GM18861 (cell line): Measurements from ENCODE around the gene CACNB3.

Experiments
- ATAC-seq: cut with Tn5 transposase; IDR thresholded peaks from one replicate; pipeline ENCODE4 v1.9.1; 2021; ENCODE audit not compliant: unreplicated experiment

CACNB3 gene

DNA sequence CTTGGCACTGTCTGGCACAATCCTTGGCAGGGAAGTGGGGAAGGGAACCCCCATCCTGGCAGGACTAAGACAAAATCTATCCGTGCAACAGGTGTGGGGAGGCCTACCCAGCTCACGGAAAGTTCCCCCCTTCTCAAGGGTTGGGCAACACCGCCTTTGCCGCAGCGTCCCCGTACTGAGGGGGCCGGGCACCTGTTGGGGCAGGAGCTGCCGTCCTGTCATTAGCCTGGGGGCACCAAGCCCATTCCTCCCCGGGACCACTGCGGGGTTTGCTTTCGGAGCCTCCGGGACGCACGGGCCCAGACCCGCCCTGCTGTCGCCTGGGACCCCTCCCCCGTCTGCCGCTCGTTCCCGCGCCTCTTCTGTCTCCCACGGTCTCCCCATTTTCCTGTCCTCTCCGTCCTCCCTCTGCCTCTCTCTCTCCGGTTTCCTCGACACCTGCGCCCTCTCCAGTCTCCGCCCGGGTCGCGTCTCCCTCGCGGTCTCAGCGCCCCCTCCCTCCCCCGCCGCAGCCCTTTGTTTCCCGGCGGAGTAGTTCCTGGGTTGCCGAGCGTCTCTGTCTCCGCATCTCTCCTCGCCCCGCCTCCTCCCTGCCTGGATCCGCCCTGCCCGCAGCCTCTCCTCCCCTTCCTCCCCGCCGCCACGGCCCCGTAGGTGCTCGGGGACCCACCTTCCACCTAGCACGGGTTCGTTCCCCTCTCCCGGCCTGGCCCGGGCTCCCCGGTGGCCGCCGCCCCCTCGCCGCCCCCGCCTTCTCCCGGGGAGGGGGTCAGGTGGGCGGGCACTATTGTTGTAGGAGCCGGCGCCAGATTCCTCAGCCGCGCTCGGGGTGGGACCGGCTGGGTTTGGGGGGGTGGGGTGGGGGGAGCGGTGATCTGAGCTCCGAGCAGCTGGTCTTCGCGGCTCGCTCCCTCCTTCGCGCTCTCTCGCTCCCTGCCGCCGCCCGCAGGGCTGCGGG is at the start of gene CACNB3:
CACNB3 (plus strand) TSS at position 624 of the 958 bp plus-strand sequence. CDS start 434 bp downstream, outside the sequence.
- ATAC-seq = no peak

DNA sequence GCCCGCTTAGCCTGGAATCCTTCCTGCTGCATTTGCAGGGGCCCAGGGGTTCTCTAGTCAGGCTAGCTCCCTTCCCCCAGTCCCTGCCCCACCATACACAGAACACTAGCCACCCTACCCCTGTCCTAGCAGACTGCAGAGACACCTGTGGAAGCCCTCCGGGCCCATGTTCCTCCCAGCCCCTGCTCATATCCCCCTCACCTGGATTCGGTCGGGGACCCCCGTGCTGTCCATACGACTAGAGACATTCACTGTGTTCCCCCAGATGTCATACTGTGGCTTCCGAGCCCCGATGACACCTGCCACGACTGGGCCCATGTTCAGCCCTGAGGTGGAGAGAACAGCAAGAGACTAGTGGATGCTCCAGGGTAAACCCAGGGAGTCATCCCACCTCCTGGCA is 49.6 kb upstream of the CACNB3 start:
- ATAC-seq = no peak

DNA sequence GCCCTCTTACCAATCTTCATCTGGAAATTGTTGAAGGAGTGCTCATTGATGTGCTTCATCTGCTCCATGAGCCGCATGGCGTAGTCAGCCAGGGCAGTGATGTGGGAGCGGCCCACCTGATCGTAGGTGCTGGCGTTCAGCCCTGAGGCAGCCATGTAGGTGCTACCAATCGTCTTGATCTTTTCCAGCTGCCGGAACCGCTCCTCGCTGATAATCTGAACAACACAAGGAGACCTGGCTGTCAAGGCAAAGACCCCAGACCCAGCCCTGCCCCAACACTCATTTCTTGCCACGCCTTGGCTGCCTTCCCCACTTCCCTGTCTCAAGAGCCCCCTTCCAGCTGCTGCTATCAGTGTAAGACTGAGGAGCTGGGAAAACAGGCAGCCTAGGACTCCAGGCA is 47.5 kb upstream of the CACNB3 start:
- no peak for ATAC-seq

DNA sequence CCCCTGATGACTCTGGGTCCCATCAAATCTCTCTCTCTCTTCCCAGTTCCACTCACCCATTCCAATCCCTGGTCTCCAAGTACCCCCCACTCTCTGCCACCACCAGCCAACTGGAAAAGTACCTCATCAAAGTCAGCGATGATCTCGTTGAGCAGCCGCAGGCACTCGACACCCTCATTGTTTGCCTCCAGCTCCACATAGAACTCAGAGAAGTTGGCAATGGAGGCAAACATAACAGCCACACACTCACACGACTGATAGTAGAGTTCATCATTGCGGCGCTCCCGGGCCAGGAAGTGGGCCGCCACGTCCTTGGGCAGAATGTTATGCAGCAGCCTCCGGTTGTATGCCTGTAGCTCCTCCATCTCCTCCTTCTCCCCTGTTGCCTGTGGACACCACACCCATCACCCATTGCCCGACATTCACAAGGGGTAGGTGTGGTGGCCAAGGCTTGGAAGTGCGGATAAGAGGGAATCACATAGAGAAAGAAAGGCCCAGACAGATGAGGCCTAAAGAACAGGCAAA is 46.6 kb upstream of the CACNB3 start:
- no peak for ATAC-seq

DNA sequence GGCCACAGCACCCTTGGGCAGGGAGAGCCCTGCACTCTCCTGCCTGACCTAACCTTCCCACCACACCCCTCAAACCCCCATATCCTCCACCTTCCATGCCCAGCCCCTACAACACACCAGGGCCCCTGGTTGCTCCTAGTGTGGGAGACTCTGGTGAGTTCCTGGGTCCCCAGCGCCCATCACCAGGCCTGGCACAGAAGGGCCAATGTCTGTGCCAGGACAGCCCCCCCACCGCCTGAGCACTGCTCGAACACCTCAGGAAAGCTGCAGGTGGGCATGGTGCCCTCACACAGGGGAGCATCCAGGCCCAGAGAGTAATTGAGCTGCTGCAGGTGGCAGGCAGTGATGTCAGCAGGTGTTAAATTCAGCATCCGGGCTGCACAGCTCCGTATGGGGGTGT is 44.6 kb upstream of the CACNB3 start:
- no peak for ATAC-seq

DNA sequence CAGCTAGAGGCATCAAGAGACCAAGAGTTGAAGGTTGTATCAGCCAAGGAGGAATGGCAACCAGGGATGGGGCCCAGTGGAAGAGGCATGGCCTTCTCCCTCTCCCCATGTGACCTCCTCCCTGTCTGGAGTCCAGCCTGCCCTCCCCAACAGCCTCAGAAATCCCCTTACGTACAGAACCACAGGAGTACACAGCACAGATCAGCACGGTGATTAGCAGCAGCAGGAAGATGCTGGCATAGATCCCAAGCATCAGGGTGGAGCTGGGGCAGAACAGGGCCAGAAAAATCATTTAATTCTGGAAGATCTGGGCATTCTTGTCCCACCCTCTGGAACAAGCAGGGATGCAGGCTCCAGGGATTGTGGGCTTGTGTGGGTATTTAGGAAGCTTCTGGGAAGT is 43.8 kb upstream of the CACNB3 start:
- ATAC-seq = no peak

DNA sequence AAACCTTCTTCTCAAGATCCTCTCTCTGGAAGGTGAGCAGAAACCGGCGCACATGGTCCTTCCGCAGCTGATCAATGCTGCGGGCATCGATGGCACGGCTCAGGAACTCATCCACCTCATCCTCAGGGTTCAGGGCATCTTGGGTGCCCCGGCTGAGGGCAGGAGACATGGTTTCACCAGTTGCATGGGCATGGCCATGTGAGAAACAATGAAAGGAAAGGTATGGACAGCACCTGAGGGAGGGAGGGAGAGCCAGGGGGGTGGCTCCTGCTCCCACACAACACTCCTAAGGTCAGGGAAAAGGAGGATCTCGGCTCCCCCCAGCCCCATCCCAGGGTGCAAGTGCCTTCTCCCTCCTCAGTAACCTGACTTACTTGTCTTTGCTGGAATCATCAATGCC is 43.0 kb upstream of the CACNB3 start:
- ATAC-seq = no peak

DNA sequence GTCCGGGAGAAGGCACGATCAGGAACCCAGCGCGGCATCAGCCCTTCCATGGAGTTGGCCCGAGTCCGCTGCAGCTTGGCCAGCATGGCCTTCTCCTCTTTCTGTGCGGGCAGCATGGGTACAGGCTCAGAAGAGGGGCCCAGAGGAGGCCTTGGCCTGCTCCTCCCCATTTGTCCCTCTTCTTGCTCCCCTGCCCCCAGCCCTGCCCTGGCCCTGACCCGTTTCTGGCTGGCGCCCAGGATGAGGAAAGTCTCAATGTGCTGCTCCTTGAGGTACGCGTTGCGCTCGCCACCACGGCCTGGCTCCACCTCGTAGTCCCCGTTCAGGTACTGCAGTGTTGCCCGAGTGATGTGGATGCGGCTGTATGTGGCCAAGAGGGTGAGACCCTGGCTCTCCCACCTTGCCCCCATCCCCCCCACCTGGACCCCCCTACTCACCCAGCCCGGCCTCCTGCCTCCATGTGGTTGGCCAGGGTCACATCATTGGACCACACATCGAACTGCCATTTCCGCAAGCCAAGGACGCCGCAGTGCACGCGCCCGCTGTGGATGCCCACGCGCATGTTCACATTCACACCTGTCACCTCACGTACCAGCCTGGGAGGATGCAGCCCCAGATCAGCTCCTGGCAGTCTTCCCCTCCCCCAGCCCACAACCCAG is 42.2 kb upstream of the CACNB3 start:
- no peak for ATAC-seq

DNA sequence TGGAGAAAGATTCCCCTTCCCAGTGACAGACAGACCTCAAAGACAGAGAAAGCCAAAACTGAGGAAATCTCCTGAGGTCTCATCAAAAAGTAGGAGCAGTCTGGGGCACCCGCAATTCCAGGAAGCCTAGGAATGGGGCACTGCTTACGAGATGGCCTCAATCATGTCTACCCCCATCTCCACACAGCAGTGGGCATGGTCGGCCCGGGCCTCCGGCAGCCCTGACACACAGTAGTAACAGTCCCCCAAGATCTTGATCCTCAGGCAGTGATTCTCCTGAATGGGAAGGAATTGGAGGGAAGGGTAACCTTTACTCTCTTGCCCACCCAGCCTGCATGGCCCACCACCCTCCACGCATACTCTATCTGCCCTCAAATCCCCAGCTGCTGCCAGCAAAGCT is 41.3 kb upstream of the CACNB3 start:
- no peak for ATAC-seq

DNA sequence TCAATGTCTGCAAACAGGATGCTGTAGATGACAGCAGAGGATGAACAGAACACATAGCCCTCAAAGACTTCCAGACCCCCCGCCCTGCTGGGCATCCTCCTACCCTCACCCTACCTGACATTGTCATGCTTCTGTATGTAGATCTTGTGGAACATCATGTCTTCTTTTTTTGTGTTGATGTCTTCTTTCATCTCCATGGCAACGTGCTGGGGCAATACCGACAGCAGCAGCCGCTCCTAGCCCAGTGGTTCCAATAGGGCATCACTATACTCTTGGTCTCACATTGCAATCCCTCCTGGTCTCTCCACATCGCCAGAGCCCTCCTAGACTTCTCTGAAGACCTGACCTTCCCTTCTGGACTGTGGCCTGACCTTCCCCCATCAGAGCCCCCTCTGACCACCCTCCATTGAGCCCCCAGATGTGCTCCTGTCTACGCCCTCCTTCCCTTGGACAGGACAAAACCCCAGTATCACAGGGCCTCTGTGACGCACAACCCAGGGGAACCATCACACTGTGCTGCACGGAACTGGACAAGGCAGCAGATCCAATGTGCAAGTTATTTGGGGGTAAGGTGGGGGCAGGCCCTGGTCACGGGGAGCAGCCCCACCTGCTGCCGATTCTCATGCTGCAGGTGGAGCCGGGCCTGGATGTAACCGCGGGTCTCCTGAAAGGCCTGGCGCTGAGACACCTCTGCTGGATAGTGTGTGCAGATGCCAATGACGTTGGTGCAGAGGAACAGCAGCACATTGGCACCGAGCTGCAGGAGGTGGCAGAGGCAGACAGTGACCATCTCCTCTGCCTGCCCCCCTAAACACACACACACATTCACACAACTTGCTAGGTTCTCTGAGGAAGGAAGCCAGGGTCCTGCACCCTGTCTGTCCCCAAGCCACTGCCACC is 40.5 kb upstream of the CACNB3 start:
- ATAC-seq = no peak

DNA sequence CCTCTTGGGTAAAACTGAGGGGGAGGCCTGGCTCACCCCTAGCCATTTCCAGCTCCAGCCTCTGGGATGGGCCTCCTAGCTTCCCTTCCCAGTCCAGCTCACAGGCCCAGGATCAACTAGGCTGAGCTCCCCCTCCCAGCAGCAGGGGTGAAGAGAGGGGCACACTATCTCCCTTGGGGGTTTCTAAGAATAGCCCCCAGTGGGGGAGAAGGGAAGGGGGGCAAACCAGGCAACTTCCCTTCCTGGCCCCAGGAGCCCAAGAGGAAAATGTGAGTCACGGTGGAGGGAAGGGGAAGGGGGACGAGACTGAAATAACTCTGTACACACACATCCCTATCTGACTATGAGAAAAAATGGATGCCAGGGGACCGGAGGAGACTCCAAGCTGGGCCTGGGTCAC is 38.4 kb upstream of the CACNB3 start:
- no peak for ATAC-seq

DNA sequence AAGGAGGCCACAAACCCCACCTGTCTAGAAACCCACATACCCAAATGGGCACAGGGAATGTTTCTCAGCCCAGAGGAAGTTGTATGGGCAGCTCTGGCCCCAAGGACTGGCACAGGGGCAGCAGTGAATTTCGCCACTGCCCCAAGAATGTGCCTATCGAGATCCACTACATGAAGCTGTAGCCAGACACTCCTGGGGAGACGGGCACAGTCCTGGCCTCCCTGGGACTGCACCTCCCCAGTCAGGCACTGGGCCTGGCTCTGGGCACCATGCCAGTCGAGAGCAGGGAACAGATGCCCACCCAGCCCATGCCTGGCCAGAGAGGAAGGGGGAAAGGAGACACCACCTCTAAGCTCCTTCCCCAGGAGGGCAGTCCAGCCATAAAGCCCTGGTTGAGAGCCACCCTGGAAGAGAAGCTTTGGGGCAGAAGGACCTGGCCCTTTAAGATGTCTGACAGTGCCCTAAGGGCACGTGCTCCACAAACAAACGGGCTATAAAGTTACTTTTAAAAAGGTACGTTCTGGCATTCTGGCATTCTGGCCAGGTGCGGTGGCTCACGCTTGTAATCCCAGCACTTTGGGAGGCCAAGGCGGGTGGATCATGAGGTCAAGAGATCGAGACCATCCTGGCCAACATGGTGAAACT is 37.8 kb upstream of the CACNB3 start:
- ATAC-seq = no peak

DNA sequence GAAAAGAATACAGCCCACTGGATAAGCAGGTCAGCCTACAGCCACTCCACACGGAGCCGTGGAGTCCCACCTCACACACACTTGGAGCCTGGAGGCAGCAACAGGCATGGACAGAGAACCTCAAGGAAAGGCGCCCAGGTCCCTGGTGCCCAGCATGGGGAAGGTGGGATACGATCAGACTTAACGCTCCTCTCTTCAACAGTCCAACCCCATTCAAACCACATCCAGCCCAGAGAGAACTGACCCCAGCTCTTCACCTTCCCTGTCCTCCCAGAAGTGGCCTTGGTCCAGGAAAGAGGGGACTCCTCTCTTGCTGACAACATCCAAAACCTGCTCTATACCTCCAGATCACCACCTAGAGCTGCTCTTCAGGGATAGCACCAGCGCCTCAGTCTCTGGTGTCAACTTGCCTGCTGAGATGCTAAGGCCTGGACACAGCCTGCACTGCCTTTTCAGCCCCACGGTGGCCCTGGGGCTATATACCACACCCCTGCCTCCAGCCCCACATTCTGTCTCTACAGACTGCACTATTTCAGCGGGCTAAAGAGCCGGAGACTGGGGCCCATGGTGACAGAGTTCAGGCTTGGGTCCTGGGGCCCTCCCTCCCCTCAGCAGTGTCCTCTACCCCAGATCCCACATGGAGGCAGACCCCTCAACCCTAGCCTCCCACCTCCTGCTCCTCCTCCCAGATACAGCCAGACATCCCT is 36.4 kb upstream of the CACNB3 start:
- no peak for ATAC-seq

DNA sequence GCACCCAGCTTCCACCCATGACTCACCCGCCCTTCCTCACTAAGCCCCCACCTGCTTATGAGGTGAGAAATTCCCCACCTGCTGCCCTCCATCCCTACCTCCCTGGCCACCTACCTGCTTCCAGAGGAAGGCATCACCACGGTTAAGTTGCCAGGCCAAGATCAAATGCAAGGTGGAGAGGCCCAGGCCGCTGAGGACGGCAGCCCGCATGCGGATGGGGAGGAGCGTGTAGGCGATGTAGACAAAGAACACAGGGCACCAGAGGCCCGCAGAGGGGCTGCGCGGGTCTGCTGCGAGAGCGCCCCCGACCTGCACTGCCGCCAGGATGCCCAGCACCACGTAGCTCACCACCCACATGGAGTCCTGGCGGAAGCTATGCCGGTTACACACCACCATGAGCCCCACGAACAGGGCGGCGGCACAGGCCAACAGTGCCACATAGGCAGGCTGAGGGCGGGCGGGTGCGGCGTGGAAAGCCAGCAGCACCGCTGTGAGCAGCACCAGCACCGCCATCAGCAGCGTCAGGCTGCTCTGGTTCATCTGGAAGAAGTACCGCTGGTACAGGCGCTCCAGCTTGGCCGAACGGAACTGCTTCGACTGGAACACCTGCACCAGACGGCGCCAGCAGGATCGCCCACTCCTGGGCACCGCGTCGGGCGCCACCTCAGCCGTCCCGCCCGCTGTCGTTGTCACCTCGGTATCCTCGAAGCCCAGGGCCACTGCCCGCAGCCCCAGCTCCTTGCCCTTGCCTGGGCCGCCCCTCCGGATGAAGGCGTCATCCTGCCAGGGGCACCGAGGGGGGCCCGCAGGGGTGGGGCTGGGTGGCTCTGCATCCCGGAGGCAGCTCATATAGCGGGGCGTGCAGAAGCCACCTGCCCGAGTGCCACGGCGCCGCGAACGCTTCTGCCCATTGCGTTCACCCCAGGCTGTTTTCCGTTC is 35.6 kb upstream of the CACNB3 start:
- no peak for ATAC-seq

DNA sequence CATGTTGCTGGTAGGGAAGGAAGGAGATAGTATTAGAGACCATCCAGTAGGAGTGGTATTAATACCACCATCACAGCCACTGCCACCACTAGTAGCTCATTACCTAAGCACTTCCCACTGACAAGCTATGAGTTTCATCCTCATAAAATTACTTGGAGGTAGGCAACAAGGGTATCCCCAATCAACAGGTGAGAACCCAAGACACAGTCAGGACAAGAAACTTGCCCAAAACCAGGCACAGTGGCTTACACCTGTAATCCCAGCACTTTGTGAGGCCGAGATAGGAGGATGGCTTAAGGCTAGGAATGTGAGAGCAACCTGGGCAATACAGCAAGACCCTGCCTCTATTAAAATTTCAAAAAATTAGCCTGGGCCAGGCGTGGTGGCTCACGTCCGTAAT is 34.9 kb upstream of the CACNB3 start:
- no peak for ATAC-seq

DNA sequence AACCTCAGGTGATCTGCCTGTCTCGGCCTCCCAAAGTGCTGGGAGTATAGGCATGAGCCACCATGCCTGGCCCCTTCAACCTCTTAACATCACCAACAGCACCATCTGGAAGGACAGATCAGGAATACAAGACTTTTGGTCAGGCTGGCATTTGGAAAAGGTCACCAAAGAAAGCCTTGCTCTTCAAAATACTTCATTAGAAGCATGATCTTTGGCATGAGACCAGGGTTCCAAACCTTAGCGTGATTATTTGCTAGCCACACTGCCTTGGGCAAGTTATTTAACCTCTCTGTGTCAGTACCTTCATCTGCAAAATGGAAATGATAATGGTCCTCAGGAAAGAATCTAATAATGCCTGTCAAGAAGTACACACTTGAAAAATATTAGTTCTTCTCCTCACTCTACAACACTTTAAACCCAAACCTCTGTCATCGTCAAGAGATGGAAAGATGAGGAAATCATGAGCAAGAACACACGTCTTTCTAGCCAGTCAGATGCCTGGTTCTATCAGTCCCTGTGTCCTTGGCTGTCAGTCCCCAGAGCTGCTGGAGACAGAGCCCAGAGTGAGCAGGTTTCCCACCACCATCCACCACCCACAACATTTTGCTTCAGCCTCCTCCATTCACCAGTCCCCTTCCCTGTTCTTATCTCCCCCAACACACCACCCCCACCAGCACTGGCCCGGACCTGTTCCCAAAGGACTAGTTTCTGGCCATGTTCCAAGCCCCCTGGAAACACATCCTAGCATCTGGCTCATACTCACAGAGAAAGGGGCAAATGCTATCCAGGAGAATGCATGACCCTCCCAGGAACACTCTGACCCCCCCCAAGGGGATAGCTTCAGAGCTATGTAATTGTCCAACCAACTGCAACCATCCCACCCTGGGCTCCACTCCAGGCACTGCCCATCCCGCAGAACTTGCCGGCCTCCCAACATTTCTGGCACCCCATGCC is 31.4 kb upstream of the CACNB3 start:
- ATAC-seq = no peak

DNA sequence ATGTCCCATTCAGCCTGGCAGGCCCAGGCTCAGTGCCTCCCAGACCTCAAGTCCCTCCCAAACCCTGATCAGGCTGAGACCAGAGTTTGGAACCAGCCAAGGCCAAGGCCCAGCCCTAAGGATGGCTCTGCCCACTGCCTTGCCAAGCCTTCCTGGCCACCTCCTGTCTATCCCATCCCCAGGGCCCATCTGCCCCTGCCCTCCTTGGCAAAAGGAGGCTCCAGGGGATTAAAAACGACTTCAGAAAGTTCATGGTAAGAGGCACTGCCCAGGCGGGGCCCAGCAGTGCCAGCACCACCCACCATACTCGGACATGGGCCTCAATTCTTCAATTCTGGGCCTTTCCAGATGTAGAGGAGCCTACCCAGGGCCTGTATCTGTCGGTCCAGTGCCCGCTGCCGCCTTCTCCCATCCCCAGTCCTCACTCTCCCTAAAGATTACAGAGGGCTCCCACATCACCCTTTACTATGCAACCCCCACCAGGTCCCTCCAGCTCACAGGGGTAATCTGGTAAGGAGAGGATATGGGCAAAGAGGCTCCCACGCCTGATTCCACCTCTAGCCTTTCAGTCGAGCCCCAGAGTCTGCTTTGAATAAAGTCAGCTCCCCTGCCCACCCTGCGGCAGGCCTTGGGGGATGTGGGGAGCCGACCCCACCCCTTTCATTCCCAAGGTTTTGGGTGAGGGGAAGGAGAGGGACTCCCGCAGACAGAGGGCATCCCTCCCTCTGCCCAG is 30.3 kb upstream of the CACNB3 start:
- ATAC-seq = no peak
